ENCODE measurements around the gene AGBL4. TPM values are rescaled to one million over a fixed set of nuclear protein-coding genes. Genes with fewer than 3 reads are reported as not detected.

AGBL4 gene
- total and polyA plus RNA-seq, 2 of the 4 experiments (the other 2 are of a cell fraction): not detected

DNA sequence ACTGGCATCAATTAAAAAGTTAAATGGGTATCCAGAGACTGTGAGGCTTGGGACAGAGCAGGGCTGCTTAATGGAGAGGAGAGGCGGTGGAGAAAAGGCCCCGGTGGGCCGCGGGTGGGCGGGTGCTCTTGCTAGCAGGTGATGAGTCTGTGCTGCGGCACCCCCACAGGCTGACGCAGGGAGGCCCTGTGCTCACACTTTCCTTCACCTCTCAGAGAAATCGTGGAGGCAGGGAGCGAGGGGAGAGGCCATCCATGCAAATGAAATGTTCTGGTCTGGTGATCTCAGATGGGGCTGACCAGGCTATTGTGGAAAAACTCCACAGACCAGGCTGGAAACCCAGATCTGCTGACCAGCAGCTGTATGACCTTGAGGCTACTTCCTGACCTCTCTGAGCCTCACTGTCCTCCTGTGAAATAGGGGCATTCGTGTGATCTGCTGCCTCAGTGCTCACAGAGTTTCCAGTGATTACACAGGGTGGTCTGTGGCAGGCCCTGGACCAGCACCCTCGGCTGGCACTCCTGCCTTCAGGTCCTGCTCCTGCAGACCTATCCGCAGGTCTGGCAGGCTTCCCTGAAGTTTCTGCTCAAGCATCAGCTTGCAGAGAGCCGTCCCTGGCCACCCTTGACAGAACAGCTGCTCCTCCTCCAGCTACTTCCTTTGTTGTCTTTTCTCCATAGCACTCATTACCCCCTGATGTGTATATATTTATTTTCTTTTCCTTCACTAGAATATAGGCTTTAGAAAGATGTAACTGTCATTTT, 1336.3 kb downstream of the AGBL4 start:
- Histone ChIP-seq H2BK20ac (ENCODE audit: low read depth, low read length) (no peak overlapping the region), H3K27me3 (ENCODE audit: control insufficient read depth, insufficient read depth, low read length) (no peaks in the 10 kb centered on the region; the same call in 1 of the 2 replicates), H3K9me3 (ENCODE audit: control insufficient read depth, insufficient read depth, low read length) (no peaks in the 10 kb centered on the region), H3K36me3 (ENCODE audit: control insufficient read depth, insufficient read depth, low read length) (no peaks in the 10 kb centered on the region), H3K27ac (ENCODE audit: insufficient read depth, low read length) (no peak overlapping the region), H2AK9ac (replicated peaks; ENCODE audit: low read depth, low read length, poor library complexity) (no peak overlapping the region), H3K9ac (ENCODE audit: low read depth, low read length) (no peak overlapping the region), H2BK120ac (ENCODE audit: low read depth, low read length) (no peak overlapping the region), H4K91ac (ENCODE audit: insufficient read depth, low read depth, low read length) (no peak overlapping the region), H3K4ac (ENCODE audit: low read depth, low read length) (no peak overlapping the region), H2BK15ac (ENCODE audit: low read depth, low read length) (no peak overlapping the region), H3K18ac (ENCODE audit: low read depth, low read length) (no peak overlapping the region), H2AFZ (replicated peaks; ENCODE audit: low read length, poor library complexity) (no peak overlapping the region), H3K9me1 (ENCODE audit: insufficient read depth, low read length) (no peaks in the 10 kb centered on the region), H4K20me1 (ENCODE audit: insufficient read depth, low read length) (no peaks in the 10 kb centered on the region), H3K4me2 (ENCODE audit: low read depth, low read length) (no peak overlapping the region), H3K4me3 (ENCODE audit: insufficient read depth, low read depth, low read length) (no peak overlapping the region), H4K5ac (ENCODE audit: low read depth, low read length) (no peak overlapping the region), H3K23ac (ENCODE audit: low read depth, low read length) (no peak overlapping the region), H2AK5ac (ENCODE audit: low read depth, low read length) (no peak overlapping the region), H3K56ac (ENCODE audit: extremely low read depth, insufficient read depth, low read length) (no peak overlapping the region), H4K8ac (ENCODE audit: low read depth in 2 of 2, low read length in 2 of 2) (no peak overlapping the region), H3K4me1 (ENCODE audit: control insufficient read depth, insufficient read depth, low read length) (no peaks in the 10 kb centered on the region), H3K14ac (replicated peaks; ENCODE audit: low read depth, low read length) (no peak overlapping the region), H3K79me1 (ENCODE audit: low read depth in 1 of 2, low read length in 2 of 2) (no peaks in the 10 kb centered on the region), H2BK5ac (ENCODE audit: low read depth, low read length, poor library complexity, severe bottlenecking) (no peak overlapping the region)
- BruUV-seq (replicated peaks): no TSS peak
- POLR2A ChIA-PET (ENCODE audit: unreplicated experiment): no interaction called here
- dilution Hi-C loops (cut with HindIII; ENCODE audit: low sequenced_read_pairs, unreplicated experiment) (no loop called here), in situ Hi-C loops (cut with MboI; ENCODE audit: low sequenced_read_pairs) (loop anchor here (25.0 kb wide), 1 partner anchor 575 kb away; no protein-coding TSS in a partner anchor), intact Hi-C loops (cut with micrococcal nuclease) (no loop called here)
- ATAC-seq (ENCODE audit: low read depth): no peak
- CTCF ChIA-PET: no interaction called here
- no peak for DNase-seq
- 60% methylated on average over 1 of the region's 13 CpGs; no CpG with 5 or more reads in 1 of the 2 experiments for WGBS, 2 experiments (ENCODE audit: extremely low coverage in 2 of 2, insufficient read length in 1 of 2)
- no peak for TF ChIP-seq CHD1 (IDR thresholded peaks at IDR 0.05; ENCODE audit: low read depth, low read length)
- TF ChIP-seq, protein P1, sequence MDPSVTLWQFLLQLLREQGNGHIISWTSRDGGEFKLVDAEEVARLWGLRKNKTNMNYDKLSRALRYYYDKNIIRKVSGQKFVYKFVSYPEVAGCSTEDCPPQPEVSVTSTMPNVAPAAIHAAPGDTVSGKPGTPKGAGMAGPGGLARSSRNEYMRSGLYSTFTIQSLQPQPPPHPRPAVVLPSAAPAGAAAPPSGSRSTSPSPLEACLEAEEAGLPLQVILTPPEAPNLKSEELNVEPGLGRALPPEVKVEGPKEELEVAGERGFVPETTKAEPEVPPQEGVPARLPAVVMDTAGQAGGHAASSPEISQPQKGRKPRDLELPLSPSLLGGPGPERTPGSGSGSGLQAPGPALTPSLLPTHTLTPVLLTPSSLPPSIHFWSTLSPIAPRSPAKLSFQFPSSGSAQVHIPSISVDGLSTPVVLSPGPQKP (IDR thresholded peaks at IDR 0.05; ENCODE audit: borderline replicate concordance, low read depth, low read length): no peak
- TF ChIP-seq RCOR1 (IDR thresholded peaks at IDR 0.05; ENCODE audit: insufficient replicate concordance, low read length): no peak
- no peak for TF ChIP-seq RFX5 (IDR thresholded peaks at IDR 0.05; ENCODE audit: low read depth, low read length)
- no peak for TF ChIP-seq MXI1 (IDR thresholded peaks at IDR 0.05; ENCODE audit: borderline replicate concordance, low read depth, low read length)
- no peak for TF ChIP-seq FOS (IDR thresholded peaks at IDR 0.05; ENCODE audit: low read depth, low read length)
- TF ChIP-seq NFE2L2 (IDR thresholded peaks at IDR 0.05; ENCODE audit: low read depth, low read length): no peak
- TF ChIP-seq CEBPB (IDR thresholded peaks at IDR 0.05; ENCODE audit: low read depth, low read length): no peak
- no peak for TF ChIP-seq MAZ (IDR thresholded peaks at IDR 0.05; ENCODE audit: borderline replicate concordance, low read depth, low read length)
- TF ChIP-seq SMC3 (IDR thresholded peaks at IDR 0.05; ENCODE audit: low read depth, low read length): no peak
